Kidney epithelial cell (primary cell): Measurements from ENCODE around the gene CEP19. TPM values are rescaled to one million over a fixed set of nuclear protein-coding genes. Genes with fewer than 3 reads are reported as not detected.

Experiments used
- DNase-seq: peaks from one replicate; pipeline ENCODE4 v3.0.0-alpha.2; 2010; ENCODE audit warnings: low read depth
- H3K27me3 ChIP-seq: 2 replicates; pipeline ENCODE4 v1.6.0; 2011; ENCODE audit warnings: low read length; ENCODE audit not compliant: control insufficient read depth, insufficient read depth
- H3K36me3 ChIP-seq: 2 replicates; pipeline ENCODE4 v1.5.1; 2011; ENCODE audit warnings: low read length; ENCODE audit not compliant: control insufficient read depth, insufficient read depth
- H3K4me3 ChIP-seq: 2 replicates; pipeline ENCODE4 v1.5.1; 2011; ENCODE audit warnings: low read depth, mild to moderate bottlenecking, control low read depth, low read length
- CTCF ChIP-seq: IDR thresholded peaks from 2 replicates; pipeline ENCODE4 v1.5.1; 2011; ENCODE audit warnings: mild to moderate bottlenecking, moderate library complexity, low read length, control low read depth, inconsistent platforms; ENCODE audit not compliant: insufficient read depth, poor library complexity, severe bottlenecking
- total RNA-seq: library from RNA; depleted of rRNA; stranded (reverse); fragments of >200 nt; gene quantifications from 2 replicates; pipeline ENCODE4 v1.2.3, GENCODE V29; 2015

The CEP19 gene
- total RNA-seq, 1 donor from 2014 or later = 3.1 TPM

GRCh38 chr3:196662711-196663571 lies 49.1 kb downstream of the CEP19 start:
- H3K27me3 ChIP-seq = no peaks in the 10 kb centered on the region
- H3K36me3 ChIP-seq = no peaks in the 10 kb centered on the region
- no peak overlapping the region for H3K4me3 ChIP-seq
- no peak for TF ChIP-seq CTCF
- no peak for DNase-seq

GRCh38 chr3:196662033-196662432 lies 50.0 kb downstream of the CEP19 start:
- no peak for DNase-seq
- H3K4me3 ChIP-seq = no peak overlapping the region
- TF ChIP-seq CTCF = no peak
- no peaks in the 10 kb centered on the region for H3K27me3 ChIP-seq
- H3K36me3 ChIP-seq = no peaks in the 10 kb centered on the region

- DNase-seq = no peak
- H3K27me3 ChIP-seq = no peaks in the 10 kb centered on the region
- H3K4me3 ChIP-seq = no peak overlapping the region
- no peaks in the 10 kb centered on the region for H3K36me3 ChIP-seq
- TF ChIP-seq CTCF = no peak
Observed at GRCh38 chr3:196661400-196661799, 50.6 kb downstream of the CEP19 start.

DNA sequence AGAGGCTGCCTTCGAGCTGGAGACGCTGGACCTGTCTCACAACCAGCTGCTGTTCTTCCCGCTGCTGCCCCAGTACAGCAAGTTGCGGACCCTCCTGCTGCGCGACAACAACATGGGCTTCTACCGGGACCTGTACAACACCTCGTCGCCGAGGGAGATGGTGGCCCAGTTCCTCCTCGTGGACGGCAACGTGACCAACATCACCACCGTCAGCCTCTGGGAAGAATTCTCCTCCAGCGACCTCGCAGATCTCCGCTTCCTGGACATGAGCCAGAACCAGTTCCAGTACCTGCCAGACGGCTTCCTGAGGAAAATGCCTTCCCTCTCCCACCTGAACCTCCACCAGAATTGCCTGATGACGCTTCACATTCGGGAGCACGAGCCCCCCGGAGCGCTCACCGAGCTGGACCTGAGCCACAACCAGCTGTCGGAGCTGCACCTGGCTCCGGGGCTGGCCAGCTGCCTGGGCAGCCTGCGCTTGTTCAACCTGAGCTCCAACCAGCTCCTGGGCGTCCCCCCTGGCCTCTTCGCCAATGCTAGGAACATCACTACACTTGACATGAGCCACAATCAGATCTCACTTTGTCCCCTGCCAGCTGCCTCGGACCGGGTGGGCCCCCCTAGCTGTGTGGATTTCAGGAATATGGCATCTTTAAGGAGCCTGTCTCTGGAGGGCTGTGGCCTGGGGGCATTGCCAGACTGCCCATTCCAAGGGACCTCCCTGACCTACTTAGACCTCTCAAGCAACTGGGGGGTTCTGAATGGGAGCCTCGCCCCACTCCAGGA lies 51.5 kb downstream of the CEP19 start:
- H3K4me3 ChIP-seq = no peak overlapping the region
- DNase-seq = no peak
- no peaks in the 10 kb centered on the region for H3K36me3 ChIP-seq
- no peak for TF ChIP-seq CTCF
- no peaks in the 10 kb centered on the region for H3K27me3 ChIP-seq

DNA sequence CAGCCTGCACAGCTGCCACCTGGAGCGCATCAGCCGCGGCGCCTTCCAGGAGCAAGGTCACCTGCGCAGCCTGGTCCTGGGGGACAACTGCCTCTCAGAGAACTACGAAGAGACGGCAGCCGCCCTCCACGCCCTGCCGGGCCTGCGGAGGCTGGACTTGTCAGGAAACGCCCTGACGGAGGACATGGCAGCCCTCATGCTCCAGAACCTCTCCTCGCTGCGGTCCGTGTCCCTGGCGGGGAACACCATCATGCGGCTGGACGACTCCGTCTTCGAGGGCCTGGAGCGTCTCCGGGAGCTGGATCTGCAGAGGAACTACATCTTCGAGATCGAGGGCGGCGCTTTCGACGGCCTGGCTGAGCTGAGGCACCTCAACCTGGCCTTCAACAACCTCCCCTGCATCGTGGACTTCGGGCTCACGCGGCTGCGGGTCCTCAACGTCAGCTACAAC lies 52.1 kb downstream of the CEP19 start:
- DNase-seq = no peak
- no peak overlapping the region for H3K4me3 ChIP-seq
- no peaks in the 10 kb centered on the region for H3K27me3 ChIP-seq
- no peak for TF ChIP-seq CTCF
- no peaks in the 10 kb centered on the region for H3K36me3 ChIP-seq

Other genes starting within 250 kb of the CEP19 start
- gene RNF168, start 208.5 kb downstream of the CEP19 start, total RNA-seq = 10.9 and 11.7 TPM in 2 replicates
- not detected in 2 replicates for gene SMCO1, start 196.9 kb downstream of the CEP19 start, total RNA-seq
- 7.3 and 8.9 TPM in 2 replicates for gene WDR53, start 143.7 kb downstream of the CEP19 start, total RNA-seq
- 8.8 and 10.3 TPM in 2 replicates for gene FBXO45, start 143.6 kb downstream of the CEP19 start, total RNA-seq
- gene NRROS, start 72.6 kb downstream of the CEP19 start, total RNA-seq = 1.8 and 2.5 TPM in 2 replicates
- 15.7 and 17.8 TPM in 2 replicates for gene PIGX, start 127 bp upstream of the CEP19 start, total RNA-seq
- 50.6 and 51.4 TPM in 2 replicates for gene PAK2, start 27.6 kb upstream of the CEP19 start, total RNA-seq
- gene SENP5, start 155.7 kb upstream of the CEP19 start, total RNA-seq = 23.8 and 25.2 TPM in 2 replicates
- 51.1 and 62.2 TPM in 2 replicates for gene NCBP2, start 230.3 kb upstream of the CEP19 start, total RNA-seq